ENCODE measurements around the gene MACF1.
A peak's percentile ranks its signal among the peaks of the same experiment; 100 is the strongest.
"Not testable (repeated sequence)": the region's sequence is repeated elsewhere in the genome, so short reads cannot be mapped to it uniquely, and the experiment has no call there.

MACF1 gene

DNA sequence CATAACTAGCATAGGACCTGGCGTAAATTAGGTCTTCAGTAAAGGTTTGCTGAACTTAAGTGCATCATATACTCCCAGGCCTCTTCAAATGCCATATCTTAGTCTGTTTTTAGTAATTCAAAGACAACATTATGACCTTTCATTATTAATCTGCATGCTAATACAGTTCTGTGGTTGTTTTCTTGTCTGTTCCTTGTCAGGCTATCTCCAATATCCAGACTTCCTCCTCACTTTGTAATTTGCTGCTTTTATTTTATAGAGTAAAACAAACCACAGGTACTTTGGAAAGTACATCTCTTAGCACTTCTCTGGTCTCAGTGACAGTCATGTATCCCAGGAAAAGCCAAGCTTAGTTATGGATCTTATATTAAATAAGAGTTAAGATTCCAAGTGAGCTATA is 221.9 kb downstream of the MACF1 start:
- no peak for FAIRE-seq

DNA sequence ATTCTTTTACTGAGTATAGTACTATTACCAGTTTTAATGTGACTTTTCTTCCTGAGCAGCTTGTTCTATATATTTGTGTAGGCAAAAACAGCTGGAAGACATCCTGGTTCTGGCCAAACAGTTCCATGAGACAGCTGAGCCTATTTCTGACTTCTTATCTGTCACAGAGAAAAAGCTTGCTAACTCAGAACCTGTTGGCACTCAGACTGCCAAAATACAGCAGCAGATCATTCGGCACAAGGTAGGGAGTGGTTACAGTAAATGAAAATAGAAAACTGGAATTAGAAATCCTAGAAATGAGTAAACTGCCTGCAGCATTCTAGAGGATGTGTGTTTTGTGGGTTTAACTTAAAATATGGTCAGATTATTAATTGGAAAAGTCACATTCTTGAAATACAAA is 222.9 kb downstream of the MACF1 start:
- no peak for FAIRE-seq

DNA sequence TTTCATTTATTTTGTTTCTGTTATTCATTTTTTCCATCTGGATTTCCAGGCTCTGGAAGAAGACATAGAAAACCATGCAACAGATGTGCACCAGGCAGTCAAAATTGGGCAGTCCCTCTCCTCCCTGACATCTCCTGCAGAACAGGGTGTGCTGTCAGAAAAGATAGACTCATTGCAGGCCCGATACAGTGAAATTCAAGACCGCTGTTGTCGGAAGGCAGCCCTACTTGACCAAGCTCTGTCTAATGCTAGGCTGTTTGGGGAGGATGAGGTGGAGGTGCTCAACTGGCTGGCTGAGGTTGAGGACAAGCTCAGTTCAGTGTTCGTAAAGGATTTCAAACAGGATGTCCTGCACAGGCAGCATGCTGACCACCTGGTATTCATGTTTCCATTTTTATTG is 223.4 kb downstream of the MACF1 start:
- no peak for FAIRE-seq

DNA sequence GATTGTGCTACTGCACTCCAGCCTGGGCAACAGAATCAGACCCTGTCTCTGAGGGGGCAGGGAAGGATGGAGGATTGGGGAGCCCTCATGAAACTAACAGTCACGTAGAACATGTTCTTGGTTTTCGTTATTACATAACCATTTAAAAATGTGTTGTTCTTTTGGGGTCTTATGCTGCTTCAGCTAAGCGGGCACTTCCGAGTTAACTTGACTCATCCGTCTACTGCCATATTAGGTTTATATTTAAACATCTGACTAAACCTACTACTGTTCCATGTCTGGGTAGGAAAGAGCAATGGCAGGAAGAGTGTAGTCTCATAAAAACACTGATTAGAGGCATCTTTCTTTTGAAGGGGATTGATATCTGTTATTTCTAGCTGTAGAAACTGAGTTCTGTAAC is 227.4 kb downstream of the MACF1 start:
- FAIRE-seq: no peak

DNA sequence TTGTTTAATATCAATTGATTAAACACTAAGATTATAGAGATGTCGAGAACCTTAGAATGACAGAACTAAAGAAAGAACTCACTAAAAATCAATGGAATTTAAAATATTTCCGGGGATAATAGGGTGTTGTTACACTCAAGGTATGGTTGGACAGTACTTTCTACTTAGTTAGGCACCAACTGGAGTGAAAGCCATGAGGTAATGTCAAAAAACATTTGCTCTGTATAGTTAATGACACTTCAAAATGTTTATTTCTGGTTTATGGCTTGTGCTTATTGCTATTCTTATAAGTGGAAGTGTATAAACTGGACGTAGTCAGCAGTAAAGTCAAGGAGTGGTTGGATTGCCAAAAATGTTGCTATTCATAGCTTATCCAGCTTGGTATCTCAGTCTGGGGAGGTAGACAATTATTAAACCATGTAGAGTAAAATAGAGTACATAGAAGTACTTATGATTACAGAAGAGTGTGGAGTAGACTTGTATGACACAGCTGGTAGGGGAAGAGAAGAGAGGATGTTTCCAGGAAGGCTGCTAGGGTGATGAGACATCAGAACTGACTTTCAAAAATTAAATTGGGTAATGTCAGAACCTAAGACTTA is 230.4 kb downstream of the MACF1 start:
- peak; percentile 78 for FAIRE-seq

DNA sequence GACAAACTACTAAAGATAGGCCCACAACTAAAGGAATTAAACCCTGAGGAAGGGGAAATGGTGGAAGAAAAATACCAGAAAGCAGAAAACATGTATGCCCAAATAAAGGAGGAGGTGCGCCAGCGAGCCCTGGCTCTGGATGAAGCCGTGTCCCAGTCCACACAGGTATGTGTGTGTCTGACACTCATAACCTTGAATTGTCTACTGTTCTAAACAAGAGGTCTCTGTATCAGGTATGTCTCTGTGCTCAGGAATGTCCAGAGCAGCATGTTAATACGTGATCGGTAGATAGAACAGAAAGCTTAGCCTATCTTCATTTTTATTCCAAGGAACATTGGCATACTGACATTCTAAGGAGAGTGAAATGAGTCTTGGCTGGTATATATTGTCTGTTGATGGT is 231.1 kb downstream of the MACF1 start:
- FAIRE-seq: no peak

DNA sequence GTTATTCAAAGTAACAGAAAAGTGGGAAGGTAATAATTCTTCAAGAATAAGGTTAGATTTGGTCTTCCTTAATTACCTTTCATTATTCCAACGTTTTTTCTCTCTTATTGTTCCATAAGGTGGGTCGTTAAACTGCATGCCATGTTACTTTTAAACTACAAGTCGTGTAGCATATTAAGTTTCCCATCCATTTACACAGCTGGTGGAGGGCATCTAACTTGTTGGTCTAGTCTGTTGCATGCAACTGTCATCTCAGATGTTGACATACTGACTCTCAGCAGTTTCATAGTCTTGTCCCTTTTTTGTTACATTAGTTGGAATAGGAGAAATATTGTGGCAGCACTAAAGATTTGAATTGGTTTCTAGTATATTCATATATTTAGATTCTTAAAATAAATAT is 232.3 kb downstream of the MACF1 start:
- no peak for FAIRE-seq

DNA sequence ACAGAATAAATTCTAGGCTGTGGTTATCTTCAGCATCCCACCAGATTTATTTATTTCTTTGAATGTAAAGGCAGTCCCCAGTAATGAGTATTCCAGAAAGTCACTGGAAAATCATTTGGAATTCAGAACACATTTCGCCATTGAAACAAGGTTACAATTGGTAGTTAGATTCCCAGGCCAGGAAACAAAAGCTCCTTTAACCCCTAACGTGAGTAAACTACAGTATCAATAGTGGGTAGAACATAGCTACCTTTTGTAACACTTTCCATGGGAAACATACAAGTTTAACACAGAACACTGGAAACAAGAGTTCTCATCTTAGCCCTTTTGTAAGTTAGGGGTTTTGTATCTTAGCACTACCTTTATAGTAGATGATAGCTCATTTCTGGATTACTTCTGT is 233.5 kb downstream of the MACF1 start:
- FAIRE-seq: no peak

DNA sequence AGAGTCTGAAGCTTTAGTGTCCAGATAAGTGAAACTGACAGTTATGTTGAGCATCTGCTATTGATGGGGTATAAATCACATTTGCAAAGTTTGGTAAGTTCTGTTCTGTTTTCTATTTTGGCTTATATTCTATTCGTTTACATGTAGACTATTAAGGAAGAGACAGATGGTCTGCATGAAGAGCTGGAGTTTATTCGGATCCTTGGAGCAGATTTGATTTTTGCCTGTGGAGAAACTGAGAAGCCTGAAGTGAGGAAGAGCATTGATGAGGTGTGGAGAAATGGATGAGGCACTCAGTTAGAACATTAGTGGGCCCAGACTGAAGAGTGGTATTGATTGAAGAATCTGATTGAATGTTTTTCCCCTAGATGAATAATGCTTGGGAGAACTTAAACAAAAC is 236.4 kb downstream of the MACF1 start:
- FAIRE-seq: no peak

DNA sequence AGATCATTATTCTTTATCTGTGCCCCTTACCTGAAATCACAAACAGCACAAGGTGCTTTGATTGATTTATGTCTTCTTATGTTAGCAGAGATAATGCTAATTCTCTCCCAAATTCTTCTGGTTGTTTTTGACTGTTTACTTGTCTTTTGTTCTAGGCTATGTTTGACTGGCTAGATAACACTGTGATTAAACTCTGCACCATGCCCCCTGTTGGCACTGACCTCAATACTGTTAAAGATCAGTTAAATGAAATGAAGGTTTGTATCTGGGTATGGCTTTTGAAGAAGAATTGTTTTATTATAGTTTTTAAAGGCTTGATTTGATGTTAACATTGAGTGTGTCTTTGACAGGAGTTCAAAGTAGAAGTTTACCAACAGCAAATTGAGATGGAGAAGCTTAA is 237.3 kb downstream of the MACF1 start:
- no peak for FAIRE-seq

DNA sequence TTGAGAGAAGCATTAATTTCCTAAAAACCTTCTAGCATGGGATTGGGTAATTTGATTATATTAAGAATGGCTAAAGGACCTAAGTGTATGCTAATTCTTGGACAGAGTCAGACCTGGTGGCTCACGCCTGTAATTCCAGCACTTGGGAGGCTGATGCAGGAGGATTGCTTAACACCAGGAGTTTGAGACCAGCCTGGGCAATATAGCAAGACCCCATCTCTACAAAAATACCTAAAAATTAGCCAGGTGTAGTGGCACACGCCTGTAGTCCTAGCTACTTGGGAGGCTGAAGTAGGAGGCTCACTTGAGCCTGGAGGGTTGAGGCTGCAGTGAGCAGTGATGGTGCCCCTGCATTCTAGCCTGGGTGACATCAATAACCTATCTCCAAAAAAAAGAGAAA is 241.1 kb downstream of the MACF1 start:
- FAIRE-seq: no peak

DNA sequence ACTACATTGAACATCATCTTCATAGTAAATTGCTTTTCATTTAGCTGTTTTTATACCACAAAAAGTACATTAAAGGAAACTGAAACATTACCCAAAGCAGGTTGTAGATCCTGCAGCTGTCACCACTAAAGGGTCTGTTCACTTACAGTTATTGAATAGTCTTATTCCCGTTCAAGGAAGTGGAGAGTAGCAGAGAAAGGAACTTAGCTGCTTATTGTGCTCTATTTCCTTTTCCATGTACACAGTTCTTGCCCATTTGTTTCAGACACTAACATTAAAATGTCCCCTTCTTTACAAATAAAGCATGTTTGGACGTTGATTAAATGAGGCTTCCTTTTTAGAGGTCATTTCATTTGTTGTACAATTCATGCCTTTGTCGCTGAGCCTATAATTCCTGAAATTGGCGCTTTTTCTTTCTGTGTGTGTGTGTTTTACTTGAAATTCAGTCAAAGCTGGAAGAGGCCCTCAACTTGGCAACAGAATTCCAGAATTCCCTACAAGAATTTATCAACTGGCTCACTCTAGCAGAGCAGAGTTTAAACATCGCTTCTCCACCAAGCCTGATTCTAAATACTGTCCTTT is 242.6 kb downstream of the MACF1 start:
- FAIRE-seq: no peak

DNA sequence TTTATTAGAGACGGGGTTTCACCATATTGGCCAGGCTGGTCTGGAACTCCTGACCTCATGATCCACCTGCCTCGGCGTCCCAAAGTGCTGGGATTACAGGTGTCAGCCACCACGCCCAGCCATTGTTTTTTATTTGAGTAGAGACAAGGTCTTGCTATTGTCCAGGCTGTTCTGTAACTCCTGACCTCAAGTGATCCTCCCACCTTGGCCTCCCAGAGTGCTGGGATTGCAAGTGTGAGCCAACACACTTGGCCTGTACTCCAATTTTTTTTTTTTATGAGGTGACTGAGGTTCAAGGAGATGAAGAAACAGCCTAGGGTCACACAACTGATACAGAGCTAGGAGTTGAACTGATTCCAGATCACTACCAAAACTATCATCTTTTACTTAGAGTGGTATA is 245.5 kb downstream of the MACF1 start:
- FAIRE-seq: not testable (repeated sequence)

DNA sequence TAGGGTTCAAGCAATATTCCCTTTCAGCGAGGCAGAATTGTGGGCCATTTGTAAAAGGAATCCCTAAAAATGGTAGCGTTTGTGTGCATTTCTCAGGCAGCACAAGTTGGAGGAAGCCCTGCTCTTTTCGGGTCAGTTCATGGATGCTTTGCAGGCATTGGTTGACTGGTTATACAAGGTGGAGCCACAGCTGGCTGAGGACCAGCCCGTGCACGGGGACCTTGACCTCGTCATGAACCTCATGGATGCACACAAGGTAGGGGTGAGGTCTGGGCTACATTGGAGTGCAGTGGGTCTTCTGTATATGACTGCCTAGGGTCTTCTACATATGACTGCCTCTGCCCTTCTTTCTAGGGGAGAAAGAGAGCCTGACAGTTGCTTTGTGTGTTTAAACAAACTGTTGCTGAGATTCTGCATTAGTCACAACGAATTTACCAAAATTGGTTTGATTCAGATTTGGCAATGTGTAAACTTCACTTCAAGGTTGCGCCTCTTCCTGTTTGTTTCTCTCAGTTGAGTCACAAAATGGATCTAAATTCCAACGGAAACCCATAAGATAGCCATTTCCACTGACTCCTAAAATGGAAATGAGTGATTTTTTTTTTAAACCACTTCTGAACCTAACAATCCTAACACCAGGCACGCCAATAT is 246.6 kb downstream of the MACF1 start:
- FAIRE-seq: no peak

DNA sequence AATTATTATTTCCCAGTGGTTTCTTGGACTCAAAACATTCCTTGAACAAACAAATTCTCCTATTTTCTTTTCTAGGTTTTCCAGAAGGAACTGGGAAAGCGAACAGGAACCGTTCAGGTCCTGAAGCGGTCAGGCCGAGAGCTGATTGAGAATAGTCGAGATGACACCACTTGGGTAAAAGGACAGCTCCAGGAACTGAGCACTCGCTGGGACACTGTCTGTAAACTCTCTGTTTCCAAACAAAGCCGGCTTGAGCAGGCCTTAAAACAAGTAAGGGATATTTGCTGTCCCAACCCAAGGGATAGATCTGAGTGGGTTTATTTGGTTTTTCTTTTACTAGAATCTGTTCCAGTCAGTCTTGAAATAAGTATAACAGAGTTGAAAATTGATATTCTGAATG is 247.6 kb downstream of the MACF1 start:
- no peak for FAIRE-seq

DNA sequence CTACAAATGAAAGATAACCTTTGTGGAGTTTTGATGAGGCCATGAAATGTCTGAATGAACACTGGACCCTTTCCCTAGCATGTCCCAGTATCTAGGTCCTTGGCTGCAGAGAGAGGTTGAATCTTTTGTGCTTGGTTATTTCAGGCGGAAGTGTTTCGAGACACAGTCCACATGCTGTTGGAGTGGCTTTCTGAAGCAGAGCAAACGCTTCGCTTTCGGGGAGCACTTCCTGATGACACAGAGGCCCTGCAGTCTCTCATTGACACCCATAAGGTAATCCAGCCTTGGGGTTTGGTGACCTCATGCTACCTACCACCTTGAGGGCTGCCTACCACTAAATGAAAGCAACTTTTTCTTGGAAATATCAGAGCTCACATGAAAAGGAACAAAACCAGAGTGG is 248.0 kb downstream of the MACF1 start:
- no peak for FAIRE-seq

DNA sequence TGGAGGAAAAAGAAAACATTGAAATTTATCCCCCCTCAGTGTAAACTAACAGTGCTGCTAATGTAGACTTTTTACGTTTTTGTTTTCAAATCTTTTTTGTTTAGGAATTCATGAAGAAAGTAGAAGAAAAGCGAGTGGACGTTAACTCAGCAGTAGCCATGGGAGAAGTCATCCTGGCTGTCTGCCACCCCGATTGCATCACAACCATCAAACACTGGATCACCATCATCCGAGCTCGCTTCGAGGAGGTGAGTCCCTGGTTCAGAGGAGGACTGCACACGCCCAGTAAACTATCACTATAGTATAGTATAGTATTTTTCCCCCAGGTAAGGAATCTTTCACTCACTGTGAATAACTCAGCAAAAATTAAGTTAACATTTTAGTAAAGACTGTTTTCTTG is 249.1 kb downstream of the MACF1 start:
- FAIRE-seq: no peak

DNA sequence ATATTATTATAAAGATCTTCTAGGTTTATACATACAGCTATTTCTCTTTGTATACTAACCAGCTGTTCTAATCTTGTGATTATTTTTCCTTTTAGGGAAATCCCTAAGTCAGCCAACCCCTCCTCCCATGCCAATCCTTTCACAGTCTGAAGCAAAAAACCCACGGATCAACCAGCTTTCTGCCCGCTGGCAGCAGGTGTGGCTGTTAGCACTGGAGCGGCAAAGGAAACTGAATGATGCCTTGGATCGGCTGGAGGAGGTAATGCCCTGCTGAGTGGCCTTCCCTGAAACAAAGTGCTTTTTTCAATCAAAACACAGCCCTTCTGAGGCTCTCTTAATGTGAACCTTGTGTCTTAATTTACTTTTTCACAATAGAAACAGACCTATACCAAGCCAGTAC is 254.5 kb downstream of the MACF1 start:
- no peak for FAIRE-seq

DNA sequence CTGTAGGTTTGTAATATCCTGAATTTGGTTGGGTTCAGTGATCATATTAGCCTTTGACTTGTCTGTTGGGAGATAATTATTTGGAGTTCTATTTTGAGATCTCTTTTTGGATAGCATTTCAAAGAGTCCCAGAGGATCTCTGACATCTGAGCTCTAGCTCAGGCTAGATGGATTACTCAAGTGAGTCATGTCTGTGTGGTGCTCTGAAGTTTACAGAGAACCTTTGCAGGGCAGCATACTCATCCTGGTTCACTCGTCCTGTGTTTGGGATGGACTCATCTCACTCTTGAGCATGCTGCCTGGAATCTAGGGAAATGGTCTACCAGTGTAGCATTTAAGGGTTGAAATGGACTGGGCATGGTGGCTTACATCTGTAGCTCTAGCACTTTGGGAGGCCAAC is 257.6 kb downstream of the MACF1 start:
- no peak for FAIRE-seq

DNA sequence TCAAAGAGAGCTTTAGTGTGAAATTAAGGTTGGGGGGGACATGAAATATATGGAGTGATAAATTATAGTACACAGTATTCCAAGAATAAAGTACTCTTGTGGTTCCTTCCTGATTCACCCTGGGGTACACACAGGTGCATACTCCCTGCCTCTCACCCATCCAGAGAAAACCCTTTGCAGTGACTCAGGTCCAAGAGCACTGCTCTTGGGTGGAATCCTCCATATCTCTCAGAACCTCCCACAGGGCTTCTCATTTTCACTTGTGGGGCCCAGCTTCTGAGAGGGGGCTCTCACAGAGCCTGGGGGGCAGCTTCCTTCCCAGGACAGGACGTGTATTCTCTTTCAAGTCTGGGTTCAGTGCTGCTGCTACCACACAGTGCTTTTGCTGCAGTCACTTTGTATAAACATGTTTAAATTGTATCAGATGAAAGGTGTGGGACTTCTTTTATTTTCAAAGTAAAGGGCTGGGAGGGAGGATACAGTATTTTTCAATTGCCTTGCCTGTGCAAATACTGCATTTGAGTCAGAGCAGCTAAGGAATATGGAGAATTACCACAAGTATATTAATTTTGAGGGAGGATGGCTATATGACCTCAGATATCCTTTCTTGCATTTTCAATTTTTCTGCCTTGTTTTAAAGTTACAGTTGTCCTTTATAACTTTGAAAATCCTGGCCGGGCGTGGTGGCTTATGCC is 262.1 kb downstream of the MACF1 start:
- no peak for FAIRE-seq

DNA sequence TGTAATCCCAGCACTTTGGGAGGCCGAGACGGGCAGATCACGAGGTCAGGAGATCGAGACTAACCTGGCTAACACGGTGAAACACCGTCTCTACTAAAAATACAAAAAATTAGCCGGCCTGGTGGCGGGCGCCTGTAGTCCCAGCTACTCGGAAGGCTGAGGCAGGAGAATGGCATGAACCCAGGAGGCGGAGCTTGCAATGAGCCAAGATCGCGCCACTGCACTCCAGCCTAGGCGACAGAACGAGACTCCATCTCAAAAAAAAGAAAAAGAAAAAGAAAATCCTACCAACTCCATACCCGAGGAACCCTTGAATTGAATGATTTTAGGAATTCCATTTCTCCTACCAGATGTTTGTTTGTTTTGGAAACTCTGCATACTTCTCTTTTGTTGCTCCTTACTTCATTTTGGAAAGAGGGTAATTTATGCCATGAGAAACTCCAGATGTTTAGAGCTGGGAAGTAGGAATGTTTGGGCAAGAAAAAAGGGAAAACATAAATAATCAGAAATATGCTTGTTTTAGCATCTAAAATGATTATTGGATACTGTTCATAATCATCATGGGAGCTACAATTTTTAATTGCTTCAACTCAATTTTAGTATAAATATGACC is 262.7 kb downstream of the MACF1 start:
- not testable (repeated sequence) for FAIRE-seq

DNA sequence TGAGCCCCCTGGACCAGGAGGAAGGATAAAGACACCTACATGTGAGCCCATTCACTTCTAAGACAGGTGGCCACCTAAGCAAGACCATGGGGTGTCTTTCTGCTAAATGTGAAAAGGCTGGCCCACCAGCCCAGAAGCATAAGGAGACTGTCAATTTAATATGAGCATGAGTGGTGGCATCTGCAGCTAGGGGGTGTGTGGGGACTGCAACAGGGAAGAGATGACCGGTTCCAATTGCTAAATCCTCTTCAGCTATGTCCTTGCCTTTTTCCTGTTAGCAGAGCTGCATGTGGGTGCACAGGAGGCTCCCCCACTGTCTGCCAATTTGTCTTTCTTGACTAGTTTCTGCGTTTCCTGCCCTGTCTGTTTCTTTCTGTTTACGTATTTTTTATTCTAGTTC is 264.7 kb downstream of the MACF1 start:
- no peak for FAIRE-seq

DNA sequence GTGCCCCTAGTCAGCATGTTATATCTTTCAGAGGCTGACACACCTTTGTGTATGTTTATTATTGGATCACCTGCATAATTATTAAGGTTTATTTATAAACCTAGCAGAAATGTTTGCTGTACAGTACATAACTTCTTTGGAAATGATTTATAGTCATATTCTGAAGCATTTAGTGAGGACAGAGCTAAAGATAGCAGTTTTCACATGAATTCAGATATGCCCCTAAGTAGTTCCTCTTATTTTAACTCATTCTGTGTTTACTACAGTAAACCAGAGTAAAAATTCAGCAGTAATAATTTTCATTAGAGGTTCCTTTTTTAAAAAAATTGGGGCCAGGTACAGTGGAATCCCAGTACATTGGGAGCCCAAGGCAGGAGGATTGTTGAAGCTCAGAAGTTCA is 265.5 kb downstream of the MACF1 start:
- no peak for FAIRE-seq

DNA sequence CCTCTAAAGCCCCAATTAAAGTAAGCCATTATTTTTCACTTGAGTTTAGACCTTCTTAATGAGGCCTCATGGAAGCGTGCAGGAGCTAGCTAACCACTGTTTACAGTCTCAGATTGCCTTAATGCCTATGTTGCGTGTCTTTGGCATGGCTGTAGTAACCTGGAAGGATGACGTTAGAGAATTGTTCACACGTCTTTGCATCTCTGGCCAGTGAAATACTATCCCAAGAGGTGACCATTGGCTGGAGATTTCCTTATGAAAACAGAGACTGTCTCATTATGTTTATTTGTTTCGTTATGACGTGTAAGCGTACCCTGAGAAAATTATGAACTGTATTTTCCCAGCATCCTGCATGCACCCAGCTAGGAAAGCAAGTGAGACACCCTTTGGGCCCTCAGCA is 268.3 kb downstream of the MACF1 start:
- no peak for FAIRE-seq

Data from colon (tissue), 2 donors.